Measurements from ENCODE around the gene CDK6. TPM values are rescaled to one million over a fixed set of nuclear protein-coding genes. Genes with fewer than 3 reads are reported as not detected.

Gene CDK6
- polyA plus RNA-seq, 1 experiment, result 29.2 TPM

- ChIA-PET POLR2A (no interaction called here), CTCF (no interaction called here)
- TF ChIP-seq, protein P1, sequence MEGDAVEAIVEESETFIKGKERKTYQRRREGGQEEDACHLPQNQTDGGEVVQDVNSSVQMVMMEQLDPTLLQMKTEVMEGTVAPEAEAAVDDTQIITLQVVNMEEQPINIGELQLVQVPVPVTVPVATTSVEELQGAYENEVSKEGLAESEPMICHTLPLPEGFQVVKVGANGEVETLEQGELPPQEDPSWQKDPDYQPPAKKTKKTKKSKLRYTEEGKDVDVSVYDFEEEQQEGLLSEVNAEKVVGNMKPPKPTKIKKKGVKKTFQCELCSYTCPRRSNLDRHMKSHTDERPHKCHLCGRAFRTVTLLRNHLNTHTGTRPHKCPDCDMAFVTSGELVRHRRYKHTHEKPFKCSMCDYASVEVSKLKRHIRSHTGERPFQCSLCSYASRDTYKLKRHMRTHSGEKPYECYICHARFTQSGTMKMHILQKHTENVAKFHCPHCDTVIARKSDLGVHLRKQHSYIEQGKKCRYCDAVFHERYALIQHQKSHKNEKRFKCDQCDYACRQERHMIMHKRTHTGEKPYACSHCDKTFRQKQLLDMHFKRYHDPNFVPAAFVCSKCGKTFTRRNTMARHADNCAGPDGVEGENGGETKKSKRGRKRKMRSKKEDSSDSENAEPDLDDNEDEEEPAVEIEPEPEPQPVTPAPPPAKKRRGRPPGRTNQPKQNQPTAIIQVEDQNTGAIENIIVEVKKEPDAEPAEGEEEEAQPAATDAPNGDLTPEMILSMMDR (IDR thresholded peaks at IDR 0.05; ENCODE audit: insufficient read depth, low read depth, low read length), result no peak
- DNase-seq (ENCODE audit: low read depth), result no peak
- H3K27me3 ChIP-seq (ENCODE audit: control insufficient read depth, insufficient read depth, low read length), result no peaks in the 10 kb centered on the region; the same call in 1 of the 2 replicates
- no peak overlapping the region for H3K4me3 ChIP-seq (ENCODE audit: low read depth, low read length)
- H3K36me3 ChIP-seq (ENCODE audit: control insufficient read depth, insufficient read depth, low read length), result no peaks in the 10 kb centered on the region; the same call in 1 of the 2 replicates
These were observed 278.5 kb downstream of the CDK6 start for GRCh38 chr7:92557808-92558362.

- ChIA-PET CTCF (interaction anchor here (1.7 kb wide), 1 partner anchor 10 kb away, joined by 5 read pairs; no protein-coding TSS in a partner anchor), POLR2A (no interaction called here)
- no peak for DNase-seq (ENCODE audit: low read depth)
- H3K36me3 ChIP-seq (ENCODE audit: control insufficient read depth, insufficient read depth, low read length), result no peaks in the 10 kb centered on the region; the same call in 1 of the 2 replicates
- no peak overlapping the region for H3K4me3 ChIP-seq (ENCODE audit: low read depth, low read length)
- TF ChIP-seq, protein P1 (IDR thresholded peaks at IDR 0.05; ENCODE audit: insufficient read depth, low read depth, low read length), result no peak
- no peaks in the 10 kb centered on the region; the same call in 1 of the 2 replicates for H3K27me3 ChIP-seq (ENCODE audit: control insufficient read depth, insufficient read depth, low read length)
These were observed 279.1 kb downstream of the CDK6 start for GRCh38 chr7:92557249-92557648.

Small RNA genes lying within 50 kb of the gene (small RNA-seq; reads per million reads assigned to genes)
- not detected for gene RNU6-10P (ENCODE audit: insufficient read length, low read depth, low replicate concordance)

Other genes with a start within 250 kb of the CDK6 start
- 7.7 and 11.5 TPM in 2 replicates for gene FAM133B, start 246.2 kb downstream of the CDK6 start, polyA plus RNA-seq (2011; rRNA removed)

All from BJ (cell line).